Loucy (cell line): ENCODE results near the gene ANKRD23.

ENCODE experiments used
- H2AFZ ChIP-seq: fragments of 200-600 bp; sonication (generic); 2 replicates; pipeline ENCODE4 v1.6.0; 2016; ENCODE audit warnings: antibody characterized with exemption, mild to moderate bottlenecking, low read length, moderate library complexity
- H3F3A ChIP-seq: fragments of 200-600 bp; 2 replicates; pipeline ENCODE4 v1.6.0; 2016; ENCODE audit warnings: antibody characterized with exemption, low read depth, mild to moderate bottlenecking
- H3K27me3 ChIP-seq: fragments of 200-600 bp; sonication (generic); 2 replicates; pipeline ENCODE4 v1.6.1; 2014; ENCODE audit warnings: low read length, mild to moderate bottlenecking; ENCODE audit not compliant: insufficient read depth, poor library complexity, severe bottlenecking
- H3K36me3 ChIP-seq: fragments of 200-600 bp; sonication (generic); 2 replicates; pipeline ENCODE4 v1.6.1; 2016; ENCODE audit warnings: low read length; ENCODE audit not compliant: insufficient read depth
- H3K4me1 ChIP-seq: fragments of 200-600 bp; sonication (generic); 2 replicates; pipeline ENCODE4 v1.5.1; 2014; ENCODE audit warnings: low read length, mild to moderate bottlenecking; ENCODE audit not compliant: insufficient read depth, poor library complexity, severe bottlenecking
- H3K4me2 ChIP-seq: fragments of 200-600 bp; sonication (generic); 2 replicates; pipeline ENCODE4 v1.6.0; 2014; ENCODE audit warnings: antibody characterized with exemption, low read length, low read depth, mild to moderate bottlenecking; ENCODE audit not compliant: poor library complexity, severe bottlenecking
- H3K4me3 ChIP-seq: fragments of 200-600 bp; sonication (generic); 2 replicates; pipeline ENCODE4 v1.5.1; 2014; ENCODE audit warnings: low read length, mild to moderate bottlenecking, mixed read lengths; ENCODE audit not compliant: poor library complexity, severe bottlenecking
- H3K79me2 ChIP-seq: fragments of 200-600 bp; sonication (generic); 2 replicates; pipeline ENCODE4 v1.6.1; 2014; ENCODE audit warnings: low read length; ENCODE audit not compliant: insufficient read depth
- H3K9ac ChIP-seq: fragments of 200-600 bp; sonication (generic); 2 replicates; pipeline ENCODE4 v1.6.0; 2014; ENCODE audit warnings: mild to moderate bottlenecking, low read depth, low read length, moderate library complexity; ENCODE audit not compliant: poor library complexity, severe bottlenecking
- H3K9me2 ChIP-seq: fragments of 200-600 bp; sonication (generic); replicated peaks from 2 replicates; pipeline ENCODE4 v1.6.1; 2016; ENCODE audit warnings: low read depth, low read length, mixed read lengths
- H3K9me3 ChIP-seq: fragments of 200-600 bp; sonication (generic); 2 replicates; pipeline ENCODE4 v1.6.1; 2014; ENCODE audit warnings: mild to moderate bottlenecking, antibody characterized with exemption, low read length, low read depth; ENCODE audit not compliant: insufficient read depth
- H4K20me1 ChIP-seq: fragments of 200-600 bp; sonication (generic); 2 replicates; pipeline ENCODE4 v1.6.0; 2014; ENCODE audit warnings: antibody characterized with exemption, low read length, mild to moderate bottlenecking; ENCODE audit not compliant: insufficient read depth, poor library complexity, severe bottlenecking
- CTCF ChIP-seq: fragments of 200-600 bp; sonication (generic); conservative IDR thresholded peaks from 2 replicates; pipeline ENCODE4 v1.5.1; 2014; ENCODE audit warnings: mild to moderate bottlenecking, antibody characterized with exemption, low read length
- EZH2phosphoT487 ChIP-seq: fragments of 200-600 bp; IDR thresholded peaks from 2 replicates; pipeline ENCODE4 v1.6.1; 2018; ENCODE audit warnings: antibody characterized with exemption, mild to moderate bottlenecking, moderate library complexity, borderline replicate concordance

Gene ANKRD23

GRCh38 chr2:96878796-96879544 lies 35.1 kb upstream of the ANKRD23 start:
- Histone ChIP-seq H3K79me2 (no peaks in the 10 kb centered on the region), H3K9ac (no peak overlapping the region), H3F3A (no peaks in the 10 kb centered on the region; the same call in 1 of the 2 replicates), H4K20me1 (no peaks in the 10 kb centered on the region), H3K27me3 (no peaks in the 10 kb centered on the region), H3K4me2 (no peak overlapping the region), H3K9me2 (no peaks in the 10 kb centered on the region), H3K36me3 (no peaks in the 10 kb centered on the region), H3K4me1 (peaks cover 17% of the 10 kb centered on the region), H3K4me3 (no peak overlapping the region), H3K9me3 (no peaks in the 10 kb centered on the region), H2AFZ (no peak overlapping the region)
- TF ChIP-seq EZH2phosphoT487: no peak
- TF ChIP-seq CTCF: no peak

GRCh38 chr2:96878171-96878570 lies 34.4 kb upstream of the ANKRD23 start:
- no peaks in the 10 kb centered on the region for H4K20me1 ChIP-seq
- no peak overlapping the region for H3K9ac ChIP-seq
- H3K9me2 ChIP-seq: no peaks in the 10 kb centered on the region
- H3K4me1 ChIP-seq: peaks cover 17% of the 10 kb centered on the region
- TF ChIP-seq CTCF (no peak), EZH2phosphoT487 (no peak)
- no peaks in the 10 kb centered on the region for H3K79me2 ChIP-seq
- H3K4me3 ChIP-seq: no peak overlapping the region
- H3F3A ChIP-seq: no peaks in the 10 kb centered on the region; the same call in 1 of the 2 replicates
- no peaks in the 10 kb centered on the region for H3K27me3 ChIP-seq
- no peak overlapping the region for H2AFZ ChIP-seq
- H3K9me3 ChIP-seq: no peaks in the 10 kb centered on the region
- H3K4me2 ChIP-seq: no peak overlapping the region
- no peaks in the 10 kb centered on the region for H3K36me3 ChIP-seq

DNA sequence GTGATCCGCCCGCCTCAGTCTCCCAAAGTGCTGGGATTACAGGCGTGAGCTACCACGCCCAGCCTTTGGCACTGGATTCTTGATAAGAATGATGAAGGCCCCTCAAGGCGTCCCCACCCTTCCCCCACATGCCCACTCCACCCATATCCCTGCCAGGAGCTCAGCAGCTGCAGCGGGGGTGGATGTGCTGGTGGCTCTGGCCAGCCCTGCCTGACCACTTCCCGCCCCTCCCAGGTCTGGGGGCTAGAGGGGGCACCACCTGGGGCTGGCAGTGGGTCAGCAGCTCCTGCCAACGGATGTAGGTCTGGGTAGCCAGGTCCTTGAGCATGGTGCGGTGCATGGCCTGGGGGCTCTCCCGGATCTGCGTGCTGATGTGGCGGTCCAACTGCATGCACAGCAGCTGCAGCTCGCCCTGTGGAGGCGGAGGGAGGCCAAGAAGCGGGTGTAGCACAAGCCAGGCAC lies 33.8 kb upstream of the ANKRD23 start:
- peaks cover 17% of the 10 kb centered on the region for H3K4me1 ChIP-seq
- H3F3A ChIP-seq: no peaks in the 10 kb centered on the region; the same call in 1 of the 2 replicates
- no peak for TF ChIP-seq EZH2phosphoT487
- no peak for TF ChIP-seq CTCF
- no peaks in the 10 kb centered on the region for H3K79me2 ChIP-seq
- no peaks in the 10 kb centered on the region for H3K9me3 ChIP-seq
- H3K27me3 ChIP-seq: no peaks in the 10 kb centered on the region
- no peak overlapping the region for H3K4me3 ChIP-seq
- no peak overlapping the region for H3K9ac ChIP-seq
- no peaks in the 10 kb centered on the region for H3K36me3 ChIP-seq
- no peak overlapping the region for H2AFZ ChIP-seq
- no peak overlapping the region for H3K4me2 ChIP-seq
- no peaks in the 10 kb centered on the region for H4K20me1 ChIP-seq
- H3K9me2 ChIP-seq: no peaks in the 10 kb centered on the region
